Astrocyte of the cerebellum (primary cell): ENCODE measurements around the gene TLCD5.

ENCODE experiments used
- DNase-seq: peaks from one replicate; pipeline ENCODE4 v3.0.0-alpha.2; 2011; ENCODE audit warnings: low read depth
- H3K4me3 ChIP-seq: 2 replicates; pipeline ENCODE4 v1.5.1; 2011; ENCODE audit warnings: mild to moderate bottlenecking, low read depth, low read length, moderate library complexity
- CTCF ChIP-seq: IDR thresholded peaks from 2 replicates; pipeline ENCODE4 v1.5.1; 2012; ENCODE audit warnings: low read length, low read depth, moderate library complexity, mild to moderate bottlenecking; ENCODE audit errors: missing control alignments
- in situ Hi-C: cut with HindIII; loops from 2 replicates; pipeline ENCODE4 v1.10.0; 2017; ENCODE audit warnings: low sequenced_read_pairs

TLCD5 gene

DNA sequence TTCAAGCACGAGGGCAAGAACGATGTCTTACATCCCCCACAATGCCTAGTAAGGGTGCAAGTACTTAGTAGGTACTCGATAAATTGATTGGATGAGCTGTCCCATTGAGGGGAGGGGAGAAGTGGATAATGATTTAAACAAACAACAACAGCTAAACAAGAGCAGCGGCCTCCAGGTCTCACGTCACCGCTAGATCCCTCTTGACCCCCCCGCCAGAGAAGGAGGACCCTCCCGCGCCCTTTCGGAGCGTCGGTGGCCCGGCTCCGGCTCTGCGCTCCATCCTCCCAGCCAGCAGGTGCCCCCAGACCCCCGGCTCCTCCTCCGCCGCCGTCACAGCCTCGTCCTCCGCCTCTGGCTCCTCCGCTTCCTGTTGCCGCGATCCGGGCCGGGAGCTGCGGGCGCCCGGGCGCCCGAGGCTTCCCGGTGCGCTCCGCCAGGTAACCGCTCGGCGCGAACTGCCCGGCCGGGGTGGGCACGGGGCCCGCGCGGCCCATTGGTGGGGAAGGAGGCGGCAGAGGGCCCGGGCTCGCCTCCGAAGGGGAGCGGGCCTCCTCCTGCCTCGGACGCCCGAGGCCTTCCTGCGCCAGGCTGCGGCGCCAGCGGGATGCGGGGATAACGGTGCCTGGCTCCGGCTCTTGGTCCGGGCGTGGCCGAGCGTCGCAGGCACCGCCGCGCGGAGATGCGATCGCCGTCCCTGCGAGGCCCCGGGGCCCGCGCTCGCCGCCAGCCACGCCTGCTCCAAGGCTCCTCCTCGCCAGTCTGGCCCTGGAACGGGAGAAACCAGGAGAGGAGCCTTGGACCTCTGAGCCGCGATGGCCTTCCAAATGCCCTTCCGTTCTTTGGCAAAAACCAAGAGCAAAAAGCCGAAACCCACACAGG lies at the start of gene TLCD5:
Gene TLCD5, plus strand, starts transcription at position 368 of the 879 bp plus-strand sequence. CDS start 2,143 bp downstream, outside the sequence.
- DNase-seq: no peak
- H3K4me3 ChIP-seq: peak within 1 kb of the TSS; percentile 54
- TF ChIP-seq CTCF: no peak
- in situ Hi-C loops: no loop called here

DNA sequence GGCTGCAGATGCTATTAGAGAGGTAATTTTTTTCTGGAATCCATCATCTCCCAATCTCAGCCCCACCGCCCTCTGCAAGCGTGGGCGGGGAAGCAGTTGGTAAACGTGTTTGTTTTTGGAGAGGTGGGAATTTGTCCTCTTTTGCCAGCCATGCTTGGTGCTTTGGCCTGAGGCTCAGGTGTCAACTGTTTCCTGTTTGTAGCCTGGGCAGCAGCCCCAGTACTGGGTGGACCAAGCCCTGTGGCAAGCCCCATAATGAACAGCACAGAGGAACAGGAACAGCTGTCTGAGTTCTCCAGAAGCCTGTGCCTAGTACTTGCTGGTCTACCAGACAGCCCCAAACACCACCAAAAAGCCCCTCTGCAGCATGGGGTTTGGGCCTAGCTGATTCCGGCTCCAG lies 45.6 kb upstream of the TLCD5 start:
- DNase-seq: no peak
- no peak overlapping the region for H3K4me3 ChIP-seq
- no peak for TF ChIP-seq CTCF
- in situ Hi-C loops: no loop called here

DNA sequence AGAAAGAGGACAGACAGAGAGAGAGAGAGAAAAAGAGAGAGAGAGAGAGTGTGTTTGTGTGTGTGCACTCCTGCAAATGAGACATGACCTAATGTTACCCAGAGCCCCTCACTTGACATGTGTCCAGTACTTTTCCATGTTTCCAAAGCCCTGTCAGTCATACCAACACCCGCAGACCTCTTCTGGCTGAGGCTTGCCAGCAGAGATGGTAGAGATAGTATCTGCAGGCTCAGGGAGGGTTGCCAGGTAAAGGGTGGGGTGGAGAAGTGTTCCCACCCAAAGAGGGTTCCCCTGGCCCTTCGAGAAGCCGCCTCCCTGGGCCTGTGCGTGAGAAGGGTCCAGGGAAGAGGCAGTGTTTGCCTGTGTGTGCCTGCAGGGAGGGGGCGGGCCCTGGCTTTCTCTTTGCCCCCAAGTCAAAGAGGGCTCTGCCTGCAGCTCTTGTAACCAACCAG lies 44.5 kb upstream of the TLCD5 start:
- TF ChIP-seq CTCF: no peak
- H3K4me3 ChIP-seq: no peak overlapping the region
- DNase-seq: no peak
- in situ Hi-C loops: no loop called here

- in situ Hi-C loops: no loop called here
- TF ChIP-seq CTCF: no peak
- H3K4me3 ChIP-seq: no peak overlapping the region
- DNase-seq: no peak
Observed at GRCh38 chr11:120281143-120281795, 43.8 kb upstream of the TLCD5 start.

- no peak overlapping the region for H3K4me3 ChIP-seq
- in situ Hi-C loops: no loop called here
- no peak for DNase-seq
- TF ChIP-seq CTCF: no peak
Observed at GRCh38 chr11:120283124-120283523, 42.0 kb upstream of the TLCD5 start.

- no peak for TF ChIP-seq CTCF
- in situ Hi-C loops: no loop called here
- no peak overlapping the region for H3K4me3 ChIP-seq
- DNase-seq: no peak
Observed at GRCh38 chr11:120284272-120284671, 40.8 kb upstream of the TLCD5 start.
